Activated CD4-positive, alpha-beta memory T cell treated with anti-CD3 and anti-CD28 coated beads, Interleukin-2, amount 10 ng/mL, durations not matched to agents 7 days and 5 days (primary cell): Measurements from ENCODE around the gene IRX6. TPM values are rescaled to one million over a fixed set of nuclear protein-coding genes. Genes with fewer than 3 reads are reported as not detected.

ENCODE experiments used
- CTCF ChIA-PET: fragments of 350-600 bp; sonication (Branson Sonifier 250); formaldehyde crosslinking; loops from one replicate; lab custom pipeline; 2021; ENCODE audit warnings: antibody characterized with exemption, inconsistent platforms; lab: Charles Lee
- POLR2A ChIA-PET: fragments of 350-600 bp; sonication (Branson Sonifier 250); formaldehyde crosslinking; loops from one replicate; lab custom pipeline; 2021; ENCODE audit warnings: antibody characterized with exemption; lab: Charles Lee
- DNase-seq: peaks from one replicate; pipeline ENCODE4 v3.0.0-alpha.2; 2020
- H3K27ac Mint-ChIP-seq: one replicate; pipeline ENCODE4 v1.8.0; 2021; ENCODE audit warnings: mild to moderate bottlenecking, mixed read lengths
- H3K27me3 Mint-ChIP-seq: one replicate; pipeline ENCODE4 v1.8.0; 2021; ENCODE audit warnings: mixed read lengths
- H3K36me3 Mint-ChIP-seq: one replicate; pipeline ENCODE4 v1.8.0; 2021; ENCODE audit warnings: low read depth, mixed read lengths
- H3K4me1 Mint-ChIP-seq: one replicate; pipeline ENCODE4 v1.8.0; 2021; ENCODE audit warnings: mixed read lengths
- H3K4me3 Mint-ChIP-seq: one replicate; pipeline ENCODE4 v1.8.0; 2021; ENCODE audit warnings: mild to moderate bottlenecking, mixed read lengths
- H3K9me3 Mint-ChIP-seq: one replicate; pipeline ENCODE4 v1.8.0; 2021; ENCODE audit warnings: mixed read lengths
- total RNA-seq, 2 experiments: library from RNA; stranded (reverse); gene quantifications; one replicate each; pipeline ENCODE4 v1.2.3, GENCODE V29; 2021

IRX6 gene
- not detected for total RNA-seq

DNA sequence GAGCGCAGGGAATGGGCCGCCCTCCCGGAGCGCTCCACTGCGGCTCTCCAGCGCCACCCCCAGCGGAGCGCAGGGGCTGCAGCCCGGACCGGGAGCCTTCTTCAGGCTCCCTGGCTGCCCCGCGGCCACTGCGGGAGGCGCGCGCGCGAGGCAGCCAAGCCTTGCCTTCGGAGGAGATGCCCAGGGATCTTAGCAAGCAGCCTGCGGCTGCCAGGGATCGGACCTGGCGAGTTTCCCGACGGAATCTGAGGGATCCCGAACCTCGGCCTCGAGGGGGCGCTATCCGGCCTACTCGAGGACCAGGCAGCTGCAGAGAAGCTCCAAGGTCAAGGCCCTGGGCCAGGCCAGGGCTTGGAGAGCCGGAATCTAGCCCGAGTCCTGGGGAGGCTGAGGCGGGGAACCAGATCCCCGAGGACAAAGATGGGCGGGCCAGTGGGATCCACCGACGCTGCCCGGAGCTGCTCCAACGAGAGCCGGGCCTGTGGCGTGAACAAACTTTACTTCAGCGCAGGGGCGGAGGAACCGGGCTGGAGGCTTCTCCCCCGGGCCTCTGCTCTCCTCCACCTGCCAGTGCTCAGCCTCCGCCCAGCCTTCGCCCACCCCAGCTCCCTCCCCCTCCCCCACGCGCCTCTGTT lies at the start of gene IRX6:
IRX6 (plus strand) TSS at position 567 of the 635 bp plus-strand sequence. CDS start 889 bp downstream, outside the sequence.
- Mint-ChIP-seq H3K4me1 (no peaks in the 10 kb centered on the region), H3K9me3 (no peaks in the 10 kb centered on the region), H3K27me3 (peaks cover 37% of the 10 kb centered on the region), H3K27ac (no peak within 1 kb of the TSS), H3K4me3 (no peak within 1 kb of the TSS), H3K36me3 (no peaks in the 10 kb centered on the region)
- DNase-seq: no peak
- ChIA-PET POLR2A (no interaction called here), CTCF (no interaction called here)

DNA sequence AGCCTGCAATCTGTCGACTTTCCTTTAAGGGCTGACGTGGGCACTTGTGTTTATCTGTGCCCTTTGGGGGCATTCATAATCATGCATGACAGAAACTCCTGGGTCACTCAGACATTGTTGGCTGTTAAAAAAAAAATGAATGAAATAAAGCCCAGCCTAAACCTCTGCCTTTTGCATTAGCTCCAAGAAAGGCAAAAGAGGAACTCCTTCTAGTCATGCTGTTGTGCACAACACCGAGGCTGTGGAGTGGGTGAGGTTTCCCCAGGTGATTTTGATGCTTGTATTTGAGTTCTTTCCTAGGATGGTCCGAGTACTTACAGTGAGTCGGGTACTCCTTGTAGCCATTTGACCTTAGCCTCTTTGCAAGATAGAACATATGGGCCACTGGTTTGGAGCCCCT lies 49.6 kb upstream of the IRX6 start:
- H3K27ac Mint-ChIP-seq: no peak overlapping the region
- no peak overlapping the region for H3K4me3 Mint-ChIP-seq
- H3K9me3 Mint-ChIP-seq: no peaks in the 10 kb centered on the region
- no peak for DNase-seq
- ChIA-PET POLR2A (no interaction called here), CTCF (no interaction called here)
- H3K36me3 Mint-ChIP-seq: no peaks in the 10 kb centered on the region
- no peaks in the 10 kb centered on the region for H3K4me1 Mint-ChIP-seq
- H3K27me3 Mint-ChIP-seq: no peaks in the 10 kb centered on the region

DNA sequence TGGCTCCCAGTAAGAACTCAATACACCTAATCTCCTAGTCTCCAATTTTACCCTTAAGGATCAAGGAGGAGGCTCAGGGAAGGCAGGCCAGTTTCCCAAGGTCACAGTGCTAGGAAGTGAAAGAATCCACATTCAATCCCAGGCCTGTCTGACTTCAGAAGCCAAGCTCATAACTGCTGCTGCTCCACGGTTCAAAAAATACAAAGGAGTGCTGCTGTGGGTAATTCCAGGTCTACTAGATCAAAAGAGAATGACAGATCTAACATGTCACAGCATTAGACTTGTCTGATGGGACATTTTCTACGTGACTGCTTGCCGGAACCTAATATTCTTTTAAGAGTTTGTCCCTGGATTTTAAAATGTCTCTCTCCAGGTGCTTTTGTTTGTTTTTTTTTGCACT lies 48.8 kb upstream of the IRX6 start:
- no peaks in the 10 kb centered on the region for H3K36me3 Mint-ChIP-seq
- H3K4me1 Mint-ChIP-seq: no peaks in the 10 kb centered on the region
- H3K4me3 Mint-ChIP-seq: no peak overlapping the region
- CTCF ChIA-PET: no interaction called here
- H3K27me3 Mint-ChIP-seq: no peaks in the 10 kb centered on the region
- H3K9me3 Mint-ChIP-seq: no peaks in the 10 kb centered on the region
- H3K27ac Mint-ChIP-seq: no peak overlapping the region
- POLR2A ChIA-PET: no interaction called here
- no peak for DNase-seq

DNA sequence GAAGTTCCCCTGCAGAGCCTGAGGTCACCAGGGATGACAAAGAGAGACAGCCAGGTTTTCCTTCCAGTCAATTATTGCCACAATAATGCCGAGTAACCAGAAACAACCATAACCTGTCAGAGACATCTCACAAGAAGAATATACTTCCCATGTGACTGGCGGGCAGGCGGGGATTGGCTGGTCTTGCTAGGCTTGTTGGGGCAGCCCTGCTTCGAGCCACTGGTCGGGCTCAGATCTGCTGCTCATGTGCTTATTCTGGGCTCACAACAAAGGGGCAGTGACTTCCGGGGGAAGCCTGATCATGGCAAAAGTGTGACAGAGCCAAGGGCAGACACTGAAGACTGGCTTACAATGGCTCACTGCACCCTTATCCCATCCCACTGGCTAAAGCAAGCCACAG lies 48.1 kb upstream of the IRX6 start:
- no peak overlapping the region for H3K4me3 Mint-ChIP-seq
- ChIA-PET CTCF (no interaction called here), POLR2A (no interaction called here)
- no peaks in the 10 kb centered on the region for H3K9me3 Mint-ChIP-seq
- no peaks in the 10 kb centered on the region for H3K27me3 Mint-ChIP-seq
- DNase-seq: no peak
- H3K36me3 Mint-ChIP-seq: no peaks in the 10 kb centered on the region
- H3K27ac Mint-ChIP-seq: no peak overlapping the region
- no peaks in the 10 kb centered on the region for H3K4me1 Mint-ChIP-seq

DNA sequence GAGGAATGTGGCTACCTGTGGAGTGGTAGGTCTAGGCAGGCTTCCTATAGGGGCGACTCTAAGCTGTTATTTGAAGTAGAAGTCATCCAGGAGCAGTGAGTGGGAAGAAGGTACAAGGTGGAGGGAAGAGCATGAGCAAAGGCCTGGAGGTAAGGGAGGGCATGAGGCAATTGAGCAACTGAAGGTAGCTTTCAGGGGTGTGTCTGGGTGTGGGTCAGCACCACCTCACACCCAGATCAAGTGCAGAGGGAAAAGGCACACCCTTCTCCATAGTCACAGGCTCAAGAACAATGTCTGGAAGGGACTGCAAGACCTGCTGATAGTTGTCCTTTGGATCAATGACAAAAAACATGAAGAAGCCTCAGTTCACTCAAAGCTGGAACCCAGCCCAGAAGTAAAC lies 46.5 kb upstream of the IRX6 start:
- no peaks in the 10 kb centered on the region for H3K36me3 Mint-ChIP-seq
- DNase-seq: no peak
- ChIA-PET CTCF (no interaction called here), POLR2A (no interaction called here)
- no peaks in the 10 kb centered on the region for H3K9me3 Mint-ChIP-seq
- H3K27me3 Mint-ChIP-seq: no peaks in the 10 kb centered on the region
- H3K27ac Mint-ChIP-seq: no peak overlapping the region
- no peaks in the 10 kb centered on the region for H3K4me1 Mint-ChIP-seq
- H3K4me3 Mint-ChIP-seq: no peak overlapping the region

DNA sequence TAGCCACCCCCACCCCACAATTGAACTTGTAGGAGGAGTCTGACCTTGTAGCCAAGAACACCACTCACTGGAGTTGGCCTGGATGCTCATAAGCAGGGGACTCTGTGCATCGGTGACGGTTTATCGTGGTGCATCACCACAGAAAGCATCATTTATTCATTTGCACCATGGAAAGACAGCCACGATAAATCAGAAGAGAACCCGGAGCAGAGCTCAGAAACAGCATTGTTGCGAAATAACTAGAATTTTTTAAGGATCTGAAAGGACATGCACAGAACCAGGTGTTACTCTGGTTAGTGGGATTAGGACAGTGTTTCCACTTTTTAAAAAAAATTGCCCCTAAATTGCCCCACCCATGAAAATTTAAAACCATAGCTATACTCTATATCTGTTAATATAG lies 44.4 kb upstream of the IRX6 start:
- H3K36me3 Mint-ChIP-seq: no peaks in the 10 kb centered on the region
- no peaks in the 10 kb centered on the region for H3K9me3 Mint-ChIP-seq
- no peak for DNase-seq
- H3K27ac Mint-ChIP-seq: no peak overlapping the region
- POLR2A ChIA-PET: no interaction called here
- CTCF ChIA-PET: no interaction called here
- no peaks in the 10 kb centered on the region for H3K27me3 Mint-ChIP-seq
- H3K4me1 Mint-ChIP-seq: no peaks in the 10 kb centered on the region
- H3K4me3 Mint-ChIP-seq: no peak overlapping the region

DNA sequence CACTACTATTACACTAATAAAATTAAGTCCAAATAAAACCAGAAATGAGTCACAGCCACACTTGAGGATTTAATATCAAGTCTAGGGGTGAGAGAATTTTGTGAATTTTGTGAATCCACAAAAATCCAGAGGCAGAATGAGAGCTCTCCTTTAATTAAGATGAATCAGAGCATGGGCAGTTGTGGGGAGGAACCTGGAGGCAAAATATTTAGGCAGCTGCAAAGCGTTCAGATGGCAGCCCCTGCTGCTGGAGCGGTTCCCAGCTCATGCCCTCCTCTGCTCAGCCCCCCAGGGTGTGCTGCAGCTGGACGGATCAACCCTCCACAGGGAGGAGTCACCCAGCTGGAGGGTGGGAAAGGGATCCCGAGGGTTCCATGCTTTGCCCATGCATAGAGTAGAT lies 43.4 kb upstream of the IRX6 start:
- no peak for DNase-seq
- ChIA-PET POLR2A (no interaction called here), CTCF (interaction anchor here (1.2 kb wide), 1 partner anchor 664 kb away, joined by 3 read pairs; no protein-coding TSS in a partner anchor)
- Mint-ChIP-seq H3K27me3 (no peaks in the 10 kb centered on the region), H3K27ac (no peak overlapping the region), H3K4me1 (no peaks in the 10 kb centered on the region), H3K4me3 (no peak overlapping the region), H3K36me3 (no peaks in the 10 kb centered on the region), H3K9me3 (no peaks in the 10 kb centered on the region)

DNA sequence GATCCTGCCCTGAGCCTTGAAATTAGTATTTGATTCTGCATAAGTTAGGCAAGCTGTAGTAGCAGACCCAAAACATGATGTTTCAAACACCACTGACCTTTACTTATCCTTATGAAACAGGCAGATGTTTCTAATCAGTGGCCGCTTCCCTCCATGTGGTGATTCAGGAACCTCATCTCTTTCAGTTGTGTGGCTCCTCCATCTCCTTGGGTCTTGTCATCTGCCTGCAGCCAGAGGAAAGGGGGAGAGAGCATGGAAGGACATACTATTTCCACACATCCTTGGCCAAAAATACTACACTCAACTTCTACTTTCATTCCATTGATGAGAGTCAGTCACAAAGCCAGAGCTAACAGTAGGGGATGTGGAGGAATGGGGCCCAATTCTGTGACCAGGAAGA lies 41.6 kb upstream of the IRX6 start:
- H3K4me1 Mint-ChIP-seq: no peaks in the 10 kb centered on the region
- H3K27me3 Mint-ChIP-seq: no peaks in the 10 kb centered on the region
- POLR2A ChIA-PET: no interaction called here
- H3K27ac Mint-ChIP-seq: no peak overlapping the region
- CTCF ChIA-PET: no interaction called here
- H3K36me3 Mint-ChIP-seq: no peaks in the 10 kb centered on the region
- H3K4me3 Mint-ChIP-seq: no peak overlapping the region
- H3K9me3 Mint-ChIP-seq: no peaks in the 10 kb centered on the region
- no peak for DNase-seq

DNA sequence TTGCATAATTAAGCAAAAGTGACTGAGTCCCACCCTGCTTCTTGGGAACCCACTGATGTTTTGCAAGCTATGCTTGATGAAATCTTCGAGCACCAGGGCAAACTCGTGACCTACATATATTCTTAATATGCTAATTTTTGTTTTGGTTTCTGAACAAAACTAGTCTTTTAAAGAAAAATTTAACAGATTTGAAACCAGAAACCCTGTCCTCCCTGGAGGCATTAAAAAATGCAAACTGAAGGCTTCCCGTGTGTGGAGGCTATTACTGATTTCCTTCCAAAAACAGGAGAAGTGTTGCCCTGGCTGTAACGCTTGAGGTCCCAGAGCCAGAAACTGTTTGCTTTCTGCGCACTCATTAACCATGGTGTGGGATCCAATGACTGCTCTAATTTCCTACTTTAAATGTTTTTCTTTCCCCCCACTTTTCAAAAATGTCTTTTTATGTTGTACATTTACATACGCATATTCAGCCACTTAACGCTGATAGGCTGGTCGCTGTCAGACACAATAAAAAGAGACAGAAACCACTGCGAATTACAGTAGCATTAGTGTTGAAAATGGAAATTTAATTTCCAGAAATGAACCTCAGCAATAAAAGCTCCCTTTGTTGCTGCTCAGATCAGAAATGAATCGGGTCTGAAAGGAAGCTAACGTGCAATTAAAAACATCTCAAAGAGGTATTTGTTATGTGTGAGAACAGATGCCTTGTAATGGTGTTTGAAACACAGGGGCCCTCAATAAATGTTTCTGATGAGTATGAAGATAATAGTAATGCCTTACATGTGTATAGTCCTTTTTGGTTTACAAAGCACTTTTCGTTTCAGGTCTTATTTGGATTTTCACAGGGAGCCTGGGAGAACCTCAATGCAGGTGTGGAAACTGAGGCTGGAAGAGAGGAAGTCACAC lies 39.9 kb upstream of the IRX6 start:
- Mint-ChIP-seq H3K9me3 (peaks cover 2% of the 10 kb centered on the region), H3K4me3 (no peak overlapping the region), H3K27me3 (no peaks in the 10 kb centered on the region), H3K4me1 (no peaks in the 10 kb centered on the region), H3K27ac (no peak overlapping the region), H3K36me3 (no peaks in the 10 kb centered on the region)
- DNase-seq: no peak
- ChIA-PET POLR2A (no interaction called here), CTCF (no interaction called here)

DNA sequence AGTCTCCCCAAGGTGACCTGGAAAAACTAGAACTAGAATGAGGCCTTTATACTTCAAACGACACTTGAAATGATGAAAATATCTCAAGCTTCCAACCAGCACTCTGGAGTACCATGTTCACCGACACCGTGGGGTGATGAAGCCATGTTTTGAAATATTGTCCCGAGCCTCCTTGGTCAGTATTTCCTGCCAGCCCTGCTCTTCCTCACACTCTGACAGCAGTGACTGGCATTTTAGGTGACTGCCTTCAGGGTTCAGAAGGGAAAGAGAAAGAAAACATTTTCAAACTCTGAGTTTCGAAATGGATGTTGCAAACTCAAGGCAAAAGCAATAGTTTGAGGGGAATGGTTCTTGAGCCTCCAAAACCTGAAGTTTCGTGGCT lies 39.3 kb upstream of the IRX6 start:
- no peak for DNase-seq
- Mint-ChIP-seq H3K36me3 (no peaks in the 10 kb centered on the region), H3K4me3 (no peak overlapping the region), H3K4me1 (no peaks in the 10 kb centered on the region), H3K27ac (no peak overlapping the region), H3K9me3 (peaks cover 2% of the 10 kb centered on the region), H3K27me3 (no peaks in the 10 kb centered on the region)
- ChIA-PET CTCF (no interaction called here), POLR2A (no interaction called here)

DNA sequence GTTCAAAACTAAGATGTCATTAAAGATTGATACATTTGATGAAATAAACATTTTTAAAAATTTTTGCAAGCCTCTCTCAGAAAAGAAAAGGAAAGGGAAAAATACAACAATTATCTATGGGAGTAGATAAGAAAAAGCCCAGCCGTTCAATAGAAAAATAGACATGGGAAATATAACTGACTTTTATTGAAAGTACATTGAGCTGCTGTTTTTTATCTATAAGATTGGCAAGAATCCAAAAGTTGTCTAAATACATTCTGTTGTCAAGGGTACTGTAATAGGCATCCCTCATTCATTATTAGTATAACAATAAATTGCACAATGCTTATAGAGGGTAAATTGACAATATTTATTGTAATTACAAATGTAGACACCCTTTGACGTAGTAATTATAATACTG lies 38.4 kb upstream of the IRX6 start:
- peaks cover 2% of the 10 kb centered on the region for H3K9me3 Mint-ChIP-seq
- ChIA-PET CTCF (no interaction called here), POLR2A (no interaction called here)
- no peaks in the 10 kb centered on the region for H3K4me1 Mint-ChIP-seq
- H3K4me3 Mint-ChIP-seq: no peak overlapping the region
- no peaks in the 10 kb centered on the region for H3K27me3 Mint-ChIP-seq
- no peak overlapping the region for H3K27ac Mint-ChIP-seq
- no peaks in the 10 kb centered on the region for H3K36me3 Mint-ChIP-seq
- DNase-seq: no peak

DNA sequence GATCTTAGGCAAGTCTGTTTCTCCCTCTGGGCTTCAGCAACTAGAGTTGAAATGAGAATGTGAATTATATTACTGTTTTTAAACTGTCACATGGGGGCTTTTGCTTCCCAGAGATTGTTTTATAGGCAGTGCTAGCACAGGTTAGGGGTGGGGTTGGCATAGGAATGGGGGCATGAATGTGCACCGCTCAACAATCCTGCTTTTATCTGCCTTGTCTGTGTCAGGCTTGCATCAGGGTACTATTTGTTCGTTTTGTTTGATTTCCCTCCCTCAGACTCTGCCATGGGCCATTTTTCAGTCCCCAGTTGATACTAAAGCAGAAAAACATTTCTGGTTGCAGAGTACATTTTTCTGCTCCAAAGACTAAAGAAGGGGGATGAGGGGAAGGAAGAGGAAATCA lies 34.6 kb upstream of the IRX6 start:
- H3K9me3 Mint-ChIP-seq: peaks cover 2% of the 10 kb centered on the region
- no peaks in the 10 kb centered on the region for H3K27me3 Mint-ChIP-seq
- no peak overlapping the region for H3K27ac Mint-ChIP-seq
- POLR2A ChIA-PET: no interaction called here
- CTCF ChIA-PET: no interaction called here
- H3K4me1 Mint-ChIP-seq: no peaks in the 10 kb centered on the region
- H3K36me3 Mint-ChIP-seq: no peaks in the 10 kb centered on the region
- no peak for DNase-seq
- no peak overlapping the region for H3K4me3 Mint-ChIP-seq

DNA sequence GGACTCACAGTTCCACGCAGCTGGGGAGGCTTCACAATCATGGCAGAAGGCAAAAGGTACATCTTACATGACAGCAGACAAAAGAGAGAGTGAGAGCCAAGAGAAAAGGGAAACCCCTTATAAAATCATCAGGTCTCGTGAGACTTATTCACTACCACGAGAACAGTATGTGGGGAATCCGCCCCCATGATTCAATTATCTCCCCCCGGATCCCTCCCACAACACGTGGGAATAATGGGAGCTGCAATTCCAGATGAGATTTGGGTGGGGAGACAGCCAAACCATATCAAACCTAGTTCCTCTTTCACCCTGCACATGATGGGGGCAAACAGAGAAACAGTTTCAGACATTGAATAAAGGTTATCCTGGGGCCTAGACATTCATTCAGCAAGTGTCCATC lies 32.2 kb upstream of the IRX6 start:
- CTCF ChIA-PET: no interaction called here
- Mint-ChIP-seq H3K27ac (no peak overlapping the region), H3K9me3 (peaks cover 2% of the 10 kb centered on the region), H3K27me3 (no peaks in the 10 kb centered on the region), H3K4me3 (no peak overlapping the region), H3K4me1 (no peaks in the 10 kb centered on the region), H3K36me3 (no peaks in the 10 kb centered on the region)
- POLR2A ChIA-PET: no interaction called here
- no peak for DNase-seq

DNA sequence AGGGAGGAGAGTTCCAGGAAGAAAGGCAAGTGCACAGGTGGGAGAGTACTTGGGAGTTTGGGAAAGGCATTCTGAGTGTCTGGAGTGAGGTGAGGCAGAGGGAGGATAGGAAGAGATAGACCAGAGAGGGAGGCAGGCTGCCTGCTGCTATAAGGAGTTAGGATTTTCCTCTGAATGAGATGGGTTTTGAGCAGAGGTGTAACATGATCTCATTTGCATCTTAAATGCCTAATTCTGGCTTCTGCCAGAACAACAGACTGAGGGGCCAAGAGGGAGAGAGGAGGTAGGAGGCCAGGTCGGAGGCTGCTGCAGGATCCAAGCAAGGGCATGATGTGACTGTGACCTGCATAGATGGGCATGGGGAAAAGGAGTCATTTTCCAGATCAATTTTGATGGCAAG lies 31.5 kb upstream of the IRX6 start:
- DNase-seq: no peak
- Mint-ChIP-seq H3K27ac (no peak overlapping the region), H3K27me3 (no peaks in the 10 kb centered on the region), H3K4me3 (no peak overlapping the region), H3K9me3 (peaks cover 2% of the 10 kb centered on the region), H3K4me1 (no peaks in the 10 kb centered on the region), H3K36me3 (no peaks in the 10 kb centered on the region)
- CTCF ChIA-PET: no interaction called here
- POLR2A ChIA-PET: no interaction called here
